GM18507 (cell line): ENCODE results near the gene ARL8B.
"Not testable (repeated sequence)": the region's sequence is repeated elsewhere in the genome, so short reads cannot be mapped to it uniquely, and the experiment has no call there.

ENCODE experiments used
- DNase-seq: peaks from one replicate; pipeline ENCODE4 v3.0.0; 2011; ENCODE audit warnings: low read depth; ENCODE audit not compliant: insufficient read length; ENCODE audit errors: extremely low spot score
- FAIRE-seq: peaks from 2 replicates; lab custom pipeline; 2011; peaks lifted over from hg19 to GRCh38; lab: Jason Lieb, UNC

Gene ARL8B

GRCh38 chr3:5181469-5182141 lies 59.5 kb downstream of the ARL8B start:
- DNase-seq (no peak), FAIRE-seq (peak; percentile 77)

GRCh38 chr3:5183714-5184113 lies 61.6 kb downstream of the ARL8B start:
- DNase-seq, FAIRE-seq: not testable (repeated sequence)

- FAIRE-seq (no peak), DNase-seq (no peak)
Observed at GRCh38 chr3:5184499-5184898, 62.4 kb downstream of the ARL8B start.

GRCh38 chr3:5185093-5185673 lies 63.1 kb downstream of the ARL8B start:
- peak; percentile 35 for FAIRE-seq
- no peak for DNase-seq

GRCh38 chr3:5186089-5186857 lies 64.2 kb downstream of the ARL8B start:
- DNase-seq (no peak), FAIRE-seq (peak; percentile 65)

GRCh38 chr3:5186858-5187155 lies 64.7 kb downstream of the ARL8B start:
- FAIRE-seq (no peak), DNase-seq (no peak)

GRCh38 chr3:5187156-5187919 lies 65.2 kb downstream of the ARL8B start, which contains the start of gene EDEM1:
TSS of gene EDEM1 (plus strand) at chr3:5187707. CDS start at chr3:5187806, 99 bp downstream.
- DNase-seq (peak; percentile 91), FAIRE-seq (peak; percentile 92)

GRCh38 chr3:5187920-5188418 lies 65.9 kb downstream of the ARL8B start:
- no peak for DNase-seq
- FAIRE-seq, result no peak

GRCh38 chr3:5188419-5189221 lies 66.5 kb downstream of the ARL8B start:
- peak; percentile 67 for FAIRE-seq

GRCh38 chr3:5190147-5190791 lies 68.2 kb downstream of the ARL8B start:
- FAIRE-seq (peak; percentile 62), DNase-seq (no peak)

More at GRCh38 chr3:5188419-5189221, 66.5 kb downstream of the ARL8B start:
- no peak for DNase-seq

GRCh38 chr3:5191555-5192304 lies 69.6 kb downstream of the ARL8B start:
- FAIRE-seq (peak; percentile 73), DNase-seq (no peak)

- FAIRE-seq (peak; percentile 24), DNase-seq (no peak)
Observed at GRCh38 chr3:5192571-5193365, 70.7 kb downstream of the ARL8B start.

GRCh38 chr3:5194341-5194740 lies 72.2 kb downstream of the ARL8B start:
- FAIRE-seq, result no peak
- DNase-seq, result no peak

GRCh38 chr3:5194801-5195509 lies 72.9 kb downstream of the ARL8B start:
- DNase-seq (no peak), FAIRE-seq (peak; percentile 81)

- no peak for FAIRE-seq
Observed at GRCh38 chr3:5195605-5196004, 73.5 kb downstream of the ARL8B start.

GRCh38 chr3:5197022-5197421 lies 74.9 kb downstream of the ARL8B start:
- no peak for FAIRE-seq
- DNase-seq, result no peak

More at GRCh38 chr3:5195605-5196004, 73.5 kb downstream of the ARL8B start:
- DNase-seq, result no peak
